C4-2B (cell line): Measurements from ENCODE around the gene DOCK3.
"Not testable (repeated sequence)": the region's sequence is repeated elsewhere in the genome, so short reads cannot be mapped to it uniquely, and the experiment has no call there.

Experiments used
- H3K27ac ChIP-seq: fragments of 450-650 bp; 2 replicates; pipeline ENCODE4 v1.5.1; 2017
- CTCF ChIP-seq: fragments of 450-650 bp; conservative IDR thresholded peaks from 2 replicates; pipeline ENCODE4 v1.5.1; 2017; ENCODE audit warnings: mild to moderate bottlenecking
- ZFX ChIP-seq: fragments of 450-650 bp; IDR thresholded peaks from 2 replicates; pipeline ENCODE4 v1.6.1; 2017

DOCK3 gene

DNA sequence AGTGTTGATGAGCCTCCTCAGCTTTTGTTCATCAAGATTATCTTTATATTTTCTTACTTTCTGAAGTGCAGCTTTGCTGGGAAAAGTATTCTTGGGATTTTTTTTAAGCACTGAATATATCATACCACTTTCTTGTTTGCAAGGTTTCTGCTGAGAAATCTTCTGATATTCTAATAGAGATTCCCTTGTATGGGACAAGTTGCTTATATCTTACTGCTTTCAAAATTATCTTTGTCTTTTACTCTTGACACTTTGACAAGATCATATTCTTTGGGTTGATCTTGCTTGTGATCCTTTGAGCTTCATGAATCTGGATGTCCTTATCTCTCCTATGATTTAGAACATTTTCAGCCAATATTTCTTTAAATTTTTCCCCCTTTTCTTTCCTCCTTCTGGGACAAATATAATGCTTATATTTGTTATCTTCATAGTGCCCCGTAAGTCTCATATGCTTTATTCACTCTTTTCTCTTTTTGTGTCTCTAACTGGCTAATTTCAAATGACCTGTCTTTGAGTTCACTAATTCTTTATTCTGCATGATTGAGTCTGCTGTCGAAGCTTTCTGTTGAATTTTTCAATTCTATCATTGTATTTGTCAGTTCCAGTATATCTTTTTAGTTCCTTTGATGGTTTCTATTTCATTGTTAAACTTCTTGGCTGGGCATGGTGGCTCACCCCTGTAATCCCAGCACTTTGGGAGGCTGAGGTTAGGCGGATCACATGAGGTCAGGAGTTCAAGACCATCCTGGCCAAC, 499.0 kb downstream of the DOCK3 start:
- TF ChIP-seq CTCF (no peak), ZFX (no peak)
- H3K27ac ChIP-seq, result no peak overlapping the region

- H3K27ac ChIP-seq, result no peak overlapping the region
Observed at GRCh38 chr3:51176923-51177322, 502.2 kb downstream of the DOCK3 start.

GRCh38 chr3:51186446-51186845, 511.7 kb downstream of the DOCK3 start:
- H3K27ac ChIP-seq, result not testable (repeated sequence)

More at GRCh38 chr3:51176923-51177322, 502.2 kb downstream of the DOCK3 start:
- TF ChIP-seq ZFX (no peak), CTCF (no peak)

DNA sequence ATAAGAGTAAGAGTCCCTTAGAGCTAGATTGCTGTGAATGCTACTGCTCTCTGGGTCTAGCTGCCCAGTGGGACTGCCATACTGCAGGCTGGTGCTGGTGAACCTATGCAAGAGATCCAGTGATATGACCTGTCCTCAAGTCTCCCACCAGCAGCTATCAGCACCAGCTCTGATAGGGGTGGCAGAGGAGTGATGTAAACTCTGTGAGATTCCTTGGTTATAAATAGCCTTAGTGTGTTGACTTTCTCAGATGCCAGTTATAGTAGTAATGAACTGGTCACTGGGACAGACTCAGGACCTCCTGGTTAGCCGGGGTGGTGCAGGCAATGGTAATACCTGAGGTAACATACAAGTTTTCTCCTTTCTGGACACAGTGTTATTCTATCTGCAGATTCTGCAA, 515.5 kb downstream of the DOCK3 start:
- TF ChIP-seq CTCF, result no peak
- TF ChIP-seq ZFX, result no peak
- no peak overlapping the region for H3K27ac ChIP-seq

DNA sequence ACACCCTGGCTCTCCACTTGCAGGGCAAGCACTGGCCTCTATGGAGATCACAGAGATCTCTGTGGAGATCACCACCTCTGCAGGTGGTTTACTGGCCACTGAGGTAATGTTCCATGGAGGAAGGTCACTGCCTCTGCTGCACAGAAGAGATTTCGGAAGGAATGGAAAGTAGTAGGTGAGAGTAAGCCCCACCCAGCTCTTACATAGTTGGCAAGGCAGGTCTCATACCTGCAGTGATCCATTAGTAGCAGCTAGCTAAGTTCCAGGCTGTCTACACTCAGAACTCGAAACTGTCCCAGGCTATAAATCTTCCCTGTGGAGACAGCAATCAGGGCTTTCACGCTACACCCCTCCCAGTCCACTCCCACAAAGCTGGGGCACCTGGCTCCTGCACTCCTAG, 516.1 kb downstream of the DOCK3 start:
- TF ChIP-seq CTCF, result no peak

GRCh38 chr3:51191768-51192167, 517.0 kb downstream of the DOCK3 start:
- H3K27ac ChIP-seq, result no peak overlapping the region
- no peak for TF ChIP-seq ZFX
- no peak for TF ChIP-seq CTCF

More for the DNA sequence above, 516.1 kb downstream of the DOCK3 start:
- H3K27ac ChIP-seq, result 0 out of 2 replicates have a peak overlapping the region, but pooled peaks have one; percentile 11

DNA sequence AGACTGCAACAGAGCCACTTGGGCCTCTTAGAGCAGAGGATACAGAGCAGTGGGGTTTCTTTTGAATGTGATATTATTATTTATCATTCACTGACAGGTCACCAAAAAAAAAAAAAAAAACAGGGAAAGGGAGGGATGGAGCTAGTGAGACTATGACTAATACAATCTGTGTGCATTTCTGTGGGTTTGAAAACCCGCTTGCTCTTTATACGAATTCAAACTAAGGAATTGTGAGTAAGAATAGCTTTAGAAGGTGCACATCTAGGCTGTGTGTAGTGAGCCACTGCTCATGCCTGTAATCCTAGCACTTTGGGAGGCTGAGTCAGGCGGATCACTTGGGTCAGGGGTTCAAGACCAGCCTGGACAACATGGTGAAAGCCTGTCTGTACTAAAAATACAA, 523.8 kb downstream of the DOCK3 start:
- H3K27ac ChIP-seq, result no peak overlapping the region
- TF ChIP-seq CTCF, result no peak
- no peak for TF ChIP-seq ZFX

DNA sequence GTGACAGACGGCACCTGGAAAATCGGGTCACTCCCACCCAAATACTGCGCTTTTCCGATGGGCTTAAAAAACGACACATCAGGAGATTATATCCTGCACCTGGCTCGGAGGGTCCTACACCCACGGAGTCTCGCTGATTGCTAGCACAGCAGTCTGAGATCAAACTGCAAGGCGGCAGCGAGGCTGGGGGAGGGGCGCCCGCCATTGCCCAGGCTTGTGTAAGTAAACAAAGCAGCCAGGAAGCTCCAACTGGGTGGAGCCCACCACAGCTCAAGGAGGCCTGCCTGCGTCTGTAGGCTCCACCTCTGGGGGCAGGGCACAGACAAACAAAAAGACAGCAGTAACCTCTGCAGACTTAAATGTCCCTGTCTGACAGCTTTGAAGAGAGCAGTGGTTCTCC, 524.6 kb downstream of the DOCK3 start:
- not testable (repeated sequence) for H3K27ac ChIP-seq
